HepG2 (cell line): ENCODE data around the gene CHST13. TPM values are rescaled to one million over a fixed set of nuclear protein-coding genes. Genes with fewer than 3 reads are reported as not detected.

ENCODE experiments used
- ATAC-seq: fragments of 200-7000 bp; cut with Tn5 transposase; 3 replicates; pipeline ENCODE4 v1.9.1; 2020; ENCODE audit warnings: mild to moderate bottlenecking, moderate library complexity
- BruUV-seq: library from RNA; stranded (reverse); fragments of 400-500 nt; replicated peaks from 2 replicates; lab custom pipeline; 2021; lab: Mats Ljungman, UMichigan
- CTCF ChIA-PET: fragments of 300-600 bp; formaldehyde crosslinking; extraction: SDS; loops from one replicate; lab custom pipeline; 2021; ENCODE audit warnings: low total read pairs, inconsistent platforms, low intra/inter-chr PET ratio; lab: Yijun Ruan, JAX
- POLR2A ChIA-PET: fragments of 350-600 bp; sonication (Branson Sonifier 250); formaldehyde crosslinking; loops from one replicate; lab custom pipeline; 2020; ENCODE audit warnings: antibody characterized with exemption, inconsistent platforms; lab: Yijun Ruan, JAX
- DNase-seq: peaks from one replicate; pipeline ENCODE4 v3.0.0-alpha.2; 2015; ENCODE audit warnings: low spot score
- FAIRE-seq: peaks from 3 replicates; lab custom pipeline; 2011; peaks lifted over from hg19 to GRCh38; lab: Jason Lieb, UNC
- H2AFZ ChIP-seq: one replicate; pipeline ENCODE4 v1.6.1; 2011; ENCODE audit warnings: low read length, inconsistent platforms
- H3K27ac ChIP-seq: fragments of 300-600 bp; 3 replicates; pipeline ENCODE4 v1.8.0; 2011; ENCODE audit warnings: mixed run types, mild to moderate bottlenecking, mixed read lengths, low read length, inconsistent platforms; ENCODE audit not compliant: insufficient read depth; ENCODE audit errors: extremely low read length
- H3K27me3 ChIP-seq, 2 experiments: fragments of 200-600 bp in 1 of 2; 2 replicates in 1 of 2; 3 replicates in 1 of 2; pipeline versions ENCODE4 v1.6.0 to v1.8.0; 2011; ENCODE audit warnings: low read length in 2 of 2, mild to moderate bottlenecking in 2 of 2, moderate library complexity in 2 of 2, inconsistent platforms in 1 of 2; ENCODE audit not compliant: insufficient read depth in 2 of 2, control insufficient read depth in 1 of 2
- H3K36me3 ChIP-seq, 2 experiments: fragments of 200-600 bp in 1 of 2; replicated peaks in 1 of 2; 2 replicates in 1 of 2; 3 replicates in 1 of 2; pipeline versions ENCODE4 v1.5.1 to v1.8.0; 2011; ENCODE audit warnings: low read length in 2 of 2, inconsistent platforms in 1 of 2; ENCODE audit not compliant: insufficient read depth in 2 of 2, control insufficient read depth in 1 of 2
- H3K4me1 ChIP-seq: 2 replicates; pipeline ENCODE4 v1.5.1; 2012; ENCODE audit warnings: low read length, inconsistent platforms; ENCODE audit not compliant: insufficient read depth
- H3K4me2 ChIP-seq: 2 replicates; pipeline ENCODE4 v1.6.0; 2011; ENCODE audit warnings: low read depth, low read length, inconsistent platforms
- H3K4me3 ChIP-seq, 3 experiments: fragments of 200-600 bp in 1 of 3; sonication (generic), shearing (Covaris generic) in 1 of 3; replicated peaks in 1 of 3; 2 replicates each; pipeline ENCODE4 v1.5.1; 2011 to 2016; ENCODE audit warnings: low read length in 3 of 3, inconsistent platforms in 2 of 3, low read depth in 2 of 3, mild to moderate bottlenecking in 2 of 3, control low read depth in 1 of 3, mixed read lengths in 1 of 3; ENCODE audit not compliant: insufficient read depth in 1 of 3
- H3K79me2 ChIP-seq: one replicate; pipeline ENCODE4 v1.6.1; 2011; ENCODE audit warnings: low read length, inconsistent platforms; ENCODE audit not compliant: insufficient read depth
- H3K9ac ChIP-seq: 2 replicates; pipeline ENCODE4 v1.6.0; 2011; ENCODE audit warnings: mild to moderate bottlenecking, low read depth, low read length, inconsistent platforms; ENCODE audit not compliant: insufficient read depth
- H3K9me3 ChIP-seq: 2 replicates; pipeline ENCODE4 v1.5.1; 2012; ENCODE audit warnings: mild to moderate bottlenecking, low read length
- H4K20me1 ChIP-seq: 2 replicates; pipeline ENCODE4 v1.6.0; 2011; ENCODE audit warnings: inconsistent platforms, mild to moderate bottlenecking, low read length, moderate library complexity; ENCODE audit not compliant: insufficient read depth
- ASH2L ChIP-seq: fragments of 300-600, 200-600 bp; sonication (generic); IDR thresholded peaks from 2 replicates; pipeline ENCODE4 v1.7.0; 2017; ENCODE audit warnings: low read depth, mild to moderate bottlenecking, moderate library complexity, mixed read lengths, low read length; ENCODE audit not compliant: insufficient read length
- CREB1 ChIP-seq, 2 experiments: fragments of 450-650 bp in 1 of 2; IDR thresholded peaks; 2 replicates each; pipeline ENCODE4 v1.6.1; 2016 to 2017; ENCODE audit warnings: control low read depth in 1 of 2, mild to moderate bottlenecking in 1 of 2, missing compliant biosample characterization in 1 of 2, missing genetic modification characterization in 1 of 2
- POGK ChIP-seq: sonication (generic); formaldehyde crosslinking; conservative IDR thresholded peaks from 2 replicates; pipeline ENCODE4 v1.8.0; 2022; ENCODE audit warnings: mild to moderate bottlenecking, moderate library complexity, missing genetic modification reagents
- ZNF280B ChIP-seq: sonication (generic); formaldehyde crosslinking; IDR thresholded peaks from 2 replicates; pipeline ENCODE4 v1.5.0; 2020; ENCODE audit warnings: missing genetic modification reagents, mild to moderate bottlenecking, borderline replicate concordance
- ZNF768 ChIP-seq: sonication (generic); formaldehyde crosslinking; IDR thresholded peaks from 2 replicates; pipeline ENCODE4 v1.4.0; 2020; ENCODE audit warnings: missing genetic modification reagents
- ZNF891 ChIP-seq: sonication (generic); formaldehyde crosslinking; IDR thresholded peaks from 2 replicates; pipeline ENCODE4 v1.5.0; 2020; ENCODE audit warnings: mild to moderate bottlenecking, missing genetic modification reagents
- WGBS: methylation state at CpG from one replicate; pipeline ENCODE4 v1.1.6; 2017; ENCODE audit warnings: low lambda C conversion rate; 5-methylcytosine and 5-hydroxymethylcytosine counted together
- in situ Hi-C: cut with HindIII; loops from 2 replicates; pipeline ENCODE4 v1.10.0; 2017; ENCODE audit warnings: low pct_unique_long_range_greater_than_20kb; ENCODE audit not compliant: extremely low pct_ligation_motif_present
- intact Hi-C: fragments of 100-400 bp; cut with micrococcal nuclease; formaldehyde crosslinking; loops from one replicate; pipeline ENCODE4 v1.10.0; 2022; ENCODE audit not compliant: unreplicated experiment
- polyA plus RNA-seq, 8 experiments: library from polyadenylated mRNA; depleted of rRNA in 3 of 8; stranded (reverse) in 7 of 8; unstranded in 1 of 8; fragments of >200 nt; fragmentation: Illumina TruSeq in 4 of 8; extraction: Trizol in 4 of 8; gene quantifications; 2 replicates each; pipeline versions ENCODE4 v1.2.1 to v1.2.3, GENCODE V29; 2011 to 2016; ENCODE audit warnings: low read depth in 4 of 8, missing spikeins in 1 of 8, mixed read lengths in 1 of 8; ENCODE audit not compliant: insufficient read depth in 1 of 8
- total RNA-seq, 5 experiments: library from RNA; depleted of rRNA; stranded (reverse); fragments of >200 nt; fragmentation: Illumina TruSeq; extraction: Trizol; gene quantifications; 2 replicates each; pipeline ENCODE4 v1.2.3, GENCODE V29; 2016; ENCODE audit warnings: low read depth in 1 of 5
- TF ChIP-seq, protein P1 (sequence below): sonication (generic); formaldehyde crosslinking; IDR thresholded peaks from 2 replicates; pipeline ENCODE4 v1.5.1; 2020; ENCODE audit warnings: mild to moderate bottlenecking, missing genetic modification reagents, moderate library complexity

CHST13 gene
- total and polyA plus RNA-seq, 2 of the 13 experiments (the other 11 are each of a cell fraction or from before 2014, with no cell fraction given) = 32.0 to 43.1 TPM

DNA sequence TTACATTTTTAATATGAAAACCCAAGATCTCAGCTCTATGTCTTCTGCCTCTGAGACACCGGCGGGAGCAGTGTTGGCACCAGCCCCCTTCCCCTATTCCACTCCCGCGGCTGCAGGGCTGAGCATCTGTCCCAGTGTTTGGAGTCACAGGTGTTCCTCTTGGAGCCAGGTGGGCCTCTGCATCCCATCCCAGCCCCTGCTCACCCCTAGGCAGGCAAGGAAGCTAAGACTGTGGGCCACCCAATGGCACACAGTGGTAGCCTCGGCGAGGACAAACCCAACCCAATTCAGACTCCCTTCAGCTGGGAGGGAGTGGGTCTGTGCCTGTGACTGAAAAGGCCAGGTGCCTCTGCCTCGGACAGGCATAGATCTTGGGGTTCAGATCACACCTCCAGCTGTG lies 3.1 kb downstream of the CHST13 start:
- no peak overlapping the region for H3K9ac ChIP-seq
- H2AFZ ChIP-seq = no peak overlapping the region
- no peak overlapping the region for H3K4me3 ChIP-seq
- H3K27ac ChIP-seq = peak overlapping the region; percentile 88
- no peaks in the 10 kb centered on the region; a peak in 1 of 5 replicates for H3K27me3 ChIP-seq
- FAIRE-seq (no peak), ATAC-seq (no peak), DNase-seq (no peak)
- H4K20me1 ChIP-seq = no peaks in the 10 kb centered on the region
- peaks cover 16% of the 10 kb centered on the region for H3K79me2 ChIP-seq
- ChIA-PET POLR2A (interaction anchor here (4.7 kb wide), 1 partner anchor 9 kb away, joined by 53 read pairs; the partner anchor contains the start of gene UROC1), CTCF (no interaction called here)
- H3K4me2 ChIP-seq = no peak overlapping the region
- no peaks in the 10 kb centered on the region for H3K9me3 ChIP-seq
- intact Hi-C loops = no loop called here
- BruUV-seq = no TSS peak
- H3K4me1 ChIP-seq = peaks cover 83% of the 10 kb centered on the region
- TF ChIP-seq ZNF768 (CRISPR knock-in tag) (no peak), ZNF891 (CRISPR knock-in tag) (peak; percentile 44; the same call in 1 of the 2 replicates), ZNF280B (CRISPR knock-in tag) (0 out of 2 replicates have a peak, but pooled peaks have one; percentile 24)
- in situ Hi-C loops = no loop called here
- WGBS = 92% methylated on average over 6 of the region's 7 CpGs
- no peaks in the 10 kb centered on the region; a peak in 1 of 5 replicates for H3K36me3 ChIP-seq

DNA sequence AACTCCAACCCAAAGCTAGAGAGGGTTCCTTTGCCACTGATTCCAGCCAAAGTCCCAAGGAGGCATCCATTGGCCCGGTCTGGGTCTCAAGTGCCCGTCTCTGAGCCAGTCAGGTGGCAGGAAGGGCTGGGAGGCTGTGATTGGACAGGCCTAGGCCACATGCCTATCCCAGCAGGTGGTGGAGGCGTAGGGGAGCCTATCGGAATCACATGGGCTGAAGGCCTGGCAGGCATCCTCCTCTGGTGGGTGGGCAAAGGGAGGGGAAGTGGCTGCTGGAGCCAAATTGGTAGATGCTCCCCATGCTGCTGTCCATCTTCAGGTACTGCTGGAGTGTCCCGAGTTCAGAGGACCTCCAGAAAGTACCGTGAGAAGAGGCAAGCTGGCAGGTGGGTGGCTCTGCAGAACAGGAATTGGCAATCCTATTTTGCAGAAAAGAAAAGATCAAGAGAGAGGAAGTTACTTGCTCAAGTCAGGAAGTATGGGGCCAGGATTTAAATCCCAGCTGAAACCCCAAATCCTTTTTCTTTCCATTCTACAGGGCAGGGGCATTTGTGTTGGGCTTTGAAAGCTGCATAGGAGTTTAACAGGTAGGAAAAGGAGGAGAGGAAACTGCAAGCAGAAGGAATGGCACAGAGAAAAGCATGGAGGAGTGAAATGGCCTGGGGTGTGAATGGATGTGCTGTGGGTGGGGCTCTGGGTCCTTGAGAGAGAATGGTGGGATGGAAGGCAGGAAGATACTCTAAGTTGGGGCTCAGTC lies 3.7 kb downstream of the CHST13 start:
- no peak overlapping the region for H3K9ac ChIP-seq
- intact Hi-C loops = no loop called here
- peaks cover 16% of the 10 kb centered on the region for H3K79me2 ChIP-seq
- FAIRE-seq (no peak), DNase-seq (no peak), ATAC-seq (no peak)
- peak overlapping the region; percentile 73 for H3K4me2 ChIP-seq
- H4K20me1 ChIP-seq = no peaks in the 10 kb centered on the region
- ChIA-PET CTCF (no interaction called here), POLR2A (interaction anchor here (4.7 kb wide), 1 partner anchor 9 kb away, joined by 53 read pairs; the partner anchor contains the start of gene UROC1)
- no peak overlapping the region for H2AFZ ChIP-seq
- H3K27me3 ChIP-seq = no peaks in the 10 kb centered on the region; a peak in 1 of 5 replicates
- H3K9me3 ChIP-seq = no peaks in the 10 kb centered on the region
- BruUV-seq = no TSS peak
- whole genome bisulfite sequencing = 71% methylated on average over 2 of the region's 6 CpGs
- in situ Hi-C loops = no loop called here
- peaks cover 77% of the 10 kb centered on the region for H3K4me1 ChIP-seq
- H3K27ac ChIP-seq = peak overlapping the region; percentile 88
- H3K36me3 ChIP-seq = no peaks in the 10 kb centered on the region; a peak in 1 of 5 replicates
- no peak overlapping the region for H3K4me3 ChIP-seq
- TF ChIP-seq ASH2L = no peak
- no peak for TF ChIP-seq POGK (CRISPR knock-in tag)
- no peak for TF ChIP-seq CREB1 (IDR thresholded peaks at IDR 0.05)
- TF ChIP-seq CREB1 (CRISPR knock-in tag; IDR thresholded peaks at IDR 0.05) = no peak
- TF ChIP-seq, protein P1, sequence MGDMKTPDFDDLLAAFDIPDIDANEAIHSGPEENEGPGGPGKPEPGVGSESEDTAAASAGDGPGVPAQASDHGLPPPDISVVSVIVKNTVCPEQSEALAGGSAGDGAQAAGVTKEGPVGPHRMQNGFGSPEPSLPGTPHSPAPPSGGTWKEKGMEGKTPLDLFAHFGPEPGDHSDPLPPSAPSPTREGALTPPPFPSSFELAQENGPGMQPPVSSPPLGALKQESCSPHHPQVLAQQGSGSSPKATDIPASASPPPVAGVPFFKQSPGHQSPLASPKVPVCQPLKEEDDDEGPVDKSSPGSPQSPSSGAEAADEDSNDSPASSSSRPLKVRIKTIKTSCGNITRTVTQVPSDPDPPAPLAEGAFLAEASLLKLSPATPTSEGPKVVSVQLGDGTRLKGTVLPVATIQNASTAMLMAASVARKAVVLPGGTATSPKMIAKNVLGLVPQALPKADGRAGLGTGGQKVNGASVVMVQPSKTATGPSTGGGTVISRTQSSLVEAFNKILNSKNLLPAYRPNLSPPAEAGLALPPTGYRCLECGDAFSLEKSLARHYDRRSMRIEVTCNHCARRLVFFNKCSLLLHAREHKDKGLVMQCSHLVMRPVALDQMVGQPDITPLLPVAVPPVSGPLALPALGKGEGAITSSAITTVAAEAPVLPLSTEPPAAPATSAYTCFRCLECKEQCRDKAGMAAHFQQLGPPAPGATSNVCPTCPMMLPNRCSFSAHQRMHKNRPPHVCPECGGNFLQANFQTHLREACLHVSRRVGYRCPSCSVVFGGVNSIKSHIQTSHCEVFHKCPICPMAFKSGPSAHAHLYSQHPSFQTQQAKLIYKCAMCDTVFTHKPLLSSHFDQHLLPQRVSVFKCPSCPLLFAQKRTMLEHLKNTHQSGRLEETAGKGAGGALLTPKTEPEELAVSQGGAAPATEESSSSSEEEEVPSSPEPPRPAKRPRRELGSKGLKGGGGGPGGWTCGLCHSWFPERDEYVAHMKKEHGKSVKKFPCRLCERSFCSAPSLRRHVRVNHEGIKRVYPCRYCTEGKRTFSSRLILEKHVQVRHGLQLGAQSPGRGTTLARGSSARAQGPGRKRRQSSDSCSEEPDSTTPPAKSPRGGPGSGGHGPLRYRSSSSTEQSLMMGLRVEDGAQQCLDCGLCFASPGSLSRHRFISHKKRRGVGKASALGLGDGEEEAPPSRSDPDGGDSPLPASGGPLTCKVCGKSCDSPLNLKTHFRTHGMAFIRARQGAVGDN (CRISPR knock-in tag) = peak; percentile 48
